WERI-Rb-1 (cell line): ENCODE results near the gene CRLF1.
"Not testable (repeated sequence)": the region's sequence is repeated elsewhere in the genome, so short reads cannot be mapped to it uniquely, and the experiment has no call there.

Source experiments
- DNase-seq: peaks from one replicate; pipeline ENCODE4 v3.0.0-alpha.2; 2020
- H3K27ac ChIP-seq: fragments of 250-450 bp; sonication (Bioruptor Pico); 2 replicates; pipeline ENCODE4 v1.5.1; 2020; ENCODE audit warnings: mild to moderate bottlenecking, moderate library complexity
- H3K27me3 ChIP-seq: fragments of 250-450 bp; sonication (Bioruptor Pico); 2 replicates; pipeline ENCODE4 v1.5.1; 2021; ENCODE audit warnings: mild to moderate bottlenecking, low read depth, moderate library complexity; ENCODE audit not compliant: insufficient read depth, severe bottlenecking
- H3K36me3 ChIP-seq: fragments of 250-450 bp; sonication (Bioruptor Pico); 2 replicates; pipeline ENCODE4 v1.5.1; 2020; ENCODE audit warnings: mild to moderate bottlenecking, moderate library complexity
- H3K4me3 ChIP-seq: 2 replicates; pipeline ENCODE4 v1.5.1; 2011; ENCODE audit warnings: low read depth, mild to moderate bottlenecking, control low read depth, low read length
- H3K9me3 ChIP-seq: fragments of 250-450 bp; sonication (Bioruptor Pico); 2 replicates; pipeline ENCODE4 v1.5.1; 2021; ENCODE audit warnings: mild to moderate bottlenecking, moderate library complexity; ENCODE audit not compliant: severe bottlenecking
- TF ChIP-seq, protein P1 (sequence below): IDR thresholded peaks from 2 replicates; pipeline ENCODE4 v1.5.1; 2011; ENCODE audit warnings: low read depth, mild to moderate bottlenecking, control low read depth, inconsistent platforms, low read length

The CRLF1 gene

GRCh38 chr19:18604820-18605159 is 1.8 kb downstream of the CRLF1 start:
- Histone ChIP-seq H3K36me3 (peaks cover 2% of the 10 kb centered on the region; the same call in 1 of the 2 replicates), H3K9me3 (no peaks in the 10 kb centered on the region), H3K27me3 (peaks cover 27% of the 10 kb centered on the region), H3K27ac (no peak overlapping the region), H3K4me3 (no peak overlapping the region)
- TF ChIP-seq, protein P1, sequence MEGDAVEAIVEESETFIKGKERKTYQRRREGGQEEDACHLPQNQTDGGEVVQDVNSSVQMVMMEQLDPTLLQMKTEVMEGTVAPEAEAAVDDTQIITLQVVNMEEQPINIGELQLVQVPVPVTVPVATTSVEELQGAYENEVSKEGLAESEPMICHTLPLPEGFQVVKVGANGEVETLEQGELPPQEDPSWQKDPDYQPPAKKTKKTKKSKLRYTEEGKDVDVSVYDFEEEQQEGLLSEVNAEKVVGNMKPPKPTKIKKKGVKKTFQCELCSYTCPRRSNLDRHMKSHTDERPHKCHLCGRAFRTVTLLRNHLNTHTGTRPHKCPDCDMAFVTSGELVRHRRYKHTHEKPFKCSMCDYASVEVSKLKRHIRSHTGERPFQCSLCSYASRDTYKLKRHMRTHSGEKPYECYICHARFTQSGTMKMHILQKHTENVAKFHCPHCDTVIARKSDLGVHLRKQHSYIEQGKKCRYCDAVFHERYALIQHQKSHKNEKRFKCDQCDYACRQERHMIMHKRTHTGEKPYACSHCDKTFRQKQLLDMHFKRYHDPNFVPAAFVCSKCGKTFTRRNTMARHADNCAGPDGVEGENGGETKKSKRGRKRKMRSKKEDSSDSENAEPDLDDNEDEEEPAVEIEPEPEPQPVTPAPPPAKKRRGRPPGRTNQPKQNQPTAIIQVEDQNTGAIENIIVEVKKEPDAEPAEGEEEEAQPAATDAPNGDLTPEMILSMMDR, result no peak
- no peak for DNase-seq

DNA sequence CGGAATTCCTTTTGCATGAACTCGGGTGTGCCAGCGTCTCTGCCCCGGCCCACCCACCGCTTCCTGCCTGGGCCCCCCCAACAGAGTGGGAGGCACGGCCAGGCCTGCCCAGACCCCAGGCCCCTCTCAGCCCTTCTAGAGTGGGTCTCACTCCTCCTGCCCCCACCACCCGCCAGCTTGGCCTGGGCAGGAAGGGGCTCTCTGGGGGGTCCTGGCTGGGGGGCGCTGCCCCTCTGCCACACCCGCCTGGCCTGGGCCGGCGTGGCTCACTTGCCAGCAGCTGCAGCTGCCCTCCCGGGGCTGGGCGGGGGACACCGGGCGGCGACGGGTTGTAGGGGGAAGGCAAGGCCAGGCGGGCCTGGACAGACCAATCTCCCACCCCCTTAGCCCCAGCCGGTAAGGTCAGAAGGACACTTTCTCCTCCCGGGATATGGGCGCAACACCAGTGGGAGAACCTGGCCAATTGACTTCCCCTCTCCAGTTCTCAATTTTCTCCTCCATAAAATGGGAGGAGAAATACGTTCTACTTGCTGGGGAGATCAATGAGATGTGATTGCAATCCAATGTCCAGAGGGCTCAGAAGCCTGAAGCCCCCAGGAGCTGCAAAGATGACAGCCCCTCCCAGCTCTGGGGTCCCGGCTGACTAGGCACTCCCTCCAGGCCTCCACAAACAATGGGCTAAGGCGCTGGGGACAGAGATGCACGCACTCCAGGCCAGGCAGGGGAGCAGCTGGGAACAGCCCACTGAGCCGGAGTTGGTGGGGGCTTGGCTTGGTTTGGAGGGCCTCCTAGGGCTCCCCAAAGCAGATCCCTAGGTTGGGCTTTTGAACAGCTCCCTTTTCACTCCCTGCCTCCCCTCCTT is 2.4 kb downstream of the CRLF1 start:
- TF ChIP-seq, protein P1, result no peak
- peaks cover 2% of the 10 kb centered on the region; the same call in 1 of the 2 replicates for H3K36me3 ChIP-seq
- H3K9me3 ChIP-seq, result no peaks in the 10 kb centered on the region
- peaks cover 21% of the 10 kb centered on the region for H3K27me3 ChIP-seq
- no peak overlapping the region for H3K4me3 ChIP-seq
- H3K27ac ChIP-seq, result no peak overlapping the region
- no peak for DNase-seq

- Histone ChIP-seq H3K9me3 (no peaks in the 10 kb centered on the region), H3K27ac (no peak overlapping the region), H3K27me3 (peaks cover 13% of the 10 kb centered on the region), H3K36me3 (peaks cover 2% of the 10 kb centered on the region; the same call in 1 of the 2 replicates), H3K4me3 (no peak overlapping the region)
- DNase-seq, result no peak
- TF ChIP-seq, protein P1, result 0 out of 2 replicates have a peak, but pooled peaks have one; percentile 8
Observed at GRCh38 chr19:18603255-18603957, 3.2 kb downstream of the CRLF1 start.

- H3K27ac ChIP-seq, result no peak overlapping the region
- H3K27me3 ChIP-seq, result no peaks in the 10 kb centered on the region
- H3K9me3 ChIP-seq, result no peaks in the 10 kb centered on the region
- no peak for DNase-seq
- no peak overlapping the region for H3K4me3 ChIP-seq
- TF ChIP-seq, protein P1, result no peak
- H3K36me3 ChIP-seq, result peaks cover 2% of the 10 kb centered on the region; the same call in 1 of the 2 replicates
Observed at GRCh38 chr19:18601875-18602274, 4.7 kb downstream of the CRLF1 start.

DNA sequence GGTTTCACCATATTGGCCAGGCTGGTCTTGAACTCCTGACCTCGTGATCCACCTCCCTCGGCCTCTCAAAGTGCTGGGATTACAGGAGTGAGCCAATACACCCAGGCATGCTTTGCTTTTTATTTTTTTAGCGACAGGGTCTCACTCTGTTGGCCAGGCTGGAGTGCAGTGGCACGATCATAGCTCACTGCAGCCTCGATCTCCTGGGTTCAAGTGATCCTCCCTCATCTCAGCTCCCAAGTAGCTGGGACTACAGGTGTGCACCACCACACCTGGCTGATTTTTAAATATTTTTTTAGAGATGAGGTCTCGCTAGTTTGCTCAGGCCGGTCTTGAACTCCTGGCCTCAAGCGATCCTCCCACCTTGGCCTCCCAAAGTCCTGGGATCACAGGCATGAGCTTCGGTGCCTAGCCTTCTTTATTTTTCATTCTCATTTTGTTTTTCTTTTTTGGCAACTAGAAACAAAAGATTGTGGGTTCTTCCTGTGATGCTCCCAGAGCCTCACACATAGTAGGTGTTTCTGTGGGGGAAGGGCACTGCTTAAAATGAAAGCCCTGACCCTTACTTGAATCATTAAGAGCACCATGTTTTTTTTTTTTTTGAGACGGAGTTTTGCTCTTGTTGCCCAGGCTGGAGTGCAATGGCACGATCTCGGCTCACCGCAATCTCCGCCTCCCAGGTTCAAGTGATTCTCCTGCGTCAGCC is 5.8 kb downstream of the CRLF1 start:
- H3K9me3 ChIP-seq, H3K27me3 ChIP-seq, H3K4me3 ChIP-seq, H3K36me3 ChIP-seq, DNase-seq, H3K27ac ChIP-seq: not testable (repeated sequence)

DNA sequence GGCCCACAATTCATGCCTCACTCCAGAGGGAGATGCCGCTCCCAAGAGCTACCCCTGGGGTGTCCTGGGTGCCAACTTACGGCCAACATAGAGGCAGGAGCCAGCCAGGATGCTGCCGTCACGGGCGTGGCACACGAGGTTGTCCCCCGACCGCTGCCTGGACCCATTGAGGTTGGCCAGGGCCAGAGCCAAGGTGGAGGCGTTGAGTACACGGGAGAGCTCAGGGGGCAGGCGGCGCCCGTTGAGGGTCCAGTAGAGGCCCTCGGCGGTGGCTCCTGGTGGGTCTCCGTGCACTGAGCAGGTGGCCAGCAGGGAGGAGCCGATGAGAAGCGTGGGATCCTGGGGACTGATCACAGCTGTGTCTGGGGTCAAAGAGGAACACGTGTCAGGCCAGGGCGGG is 7.1 kb downstream of the CRLF1 start:
- Histone ChIP-seq H3K27me3 (no peaks in the 10 kb centered on the region), H3K9me3 (no peaks in the 10 kb centered on the region), H3K4me3 (no peak overlapping the region), H3K36me3 (peaks cover 2% of the 10 kb centered on the region; the same call in 1 of the 2 replicates), H3K27ac (no peak overlapping the region)
- TF ChIP-seq, protein P1, result no peak
- DNase-seq, result no peak
